K562 (cell line): ENCODE measurements around the gene ASGR1. TPM values are rescaled to one million over a fixed set of nuclear protein-coding genes. Genes with fewer than 3 reads are reported as not detected.

Experiments used
- ATAC-seq: fragments of 200-7000 bp; cut with Tn5 transposase; 3 replicates; pipeline ENCODE4 v1.9.1; 2020; ENCODE audit warnings: moderate library complexity
- BruUV-seq: library from RNA; stranded (reverse); fragments of 400-500 nt; replicated peaks from 2 replicates; lab custom pipeline; 2021; lab: Mats Ljungman, UMichigan
- CTCF ChIA-PET: fragments of 300-600 bp; formaldehyde crosslinking; extraction: SDS; loops from one replicate; lab custom pipeline; 2021; ENCODE audit warnings: low intra/inter-chr PET ratio; lab: Yijun Ruan, JAX
- POLR2A ChIA-PET: fragments of 300-600, 350-650 bp; sonication (Branson Sonifier 250); formaldehyde crosslinking; extraction: SDS; loops from one replicate; lab custom pipeline; 2021; ENCODE audit warnings: antibody characterized with exemption, inconsistent platforms; lab: Yijun Ruan, JAX
- DNase-seq, 4 experiments: peaks; one replicate each; pipeline versions ENCODE4 v3.0.0 to v3.0.0-alpha.2; 2011 to 2018; ENCODE audit warnings: low spot score in 3 of 4, mixed read lengths in 3 of 4; ENCODE audit errors: extremely low read depth in 1 of 4
- FAIRE-seq: peaks from 2 replicates; lab custom pipeline; 2011; peaks lifted over from hg19 to GRCh38; lab: Jason Lieb, UNC
- H2AFZ ChIP-seq: 2 replicates; pipeline ENCODE4 v1.6.0; 2011; ENCODE audit warnings: low read depth, low read length, control low read depth, inconsistent platforms
- H3K27ac ChIP-seq: fragments of 200-600 bp; 3 replicates; pipeline ENCODE4 v1.8.0; 2011; ENCODE audit warnings: low read depth, mild to moderate bottlenecking, control low read depth, inconsistent platforms, low read length, moderate library complexity, mixed read lengths; ENCODE audit errors: extremely low read depth
- H3K27me3 ChIP-seq, 2 experiments: fragments of 300-600 bp in 1 of 2; 2 replicates in 1 of 2; 3 replicates in 1 of 2; pipeline versions ENCODE4 v1.6.0 to v1.8.0; 2011; ENCODE audit warnings: inconsistent platforms in 2 of 2, low read length in 2 of 2, mild to moderate bottlenecking in 1 of 2, mixed read lengths in 1 of 2, moderate library complexity in 1 of 2; ENCODE audit not compliant: control insufficient read depth in 2 of 2, insufficient read depth in 2 of 2
- H3K36me3 ChIP-seq: fragments of 300-600 bp; 3 replicates; pipeline ENCODE4 v1.8.0; 2011; ENCODE audit warnings: mild to moderate bottlenecking, low read length, inconsistent platforms; ENCODE audit not compliant: control insufficient read depth, insufficient read depth
- H3K4me1 ChIP-seq, 2 experiments: fragments of 200-600 bp in 1 of 2; replicated peaks in 1 of 2; 2 replicates in 1 of 2; 3 replicates in 1 of 2; pipeline versions ENCODE4 v1.5.1 to v1.8.0; 2011; ENCODE audit warnings: inconsistent platforms in 2 of 2, low read length in 2 of 2, mild to moderate bottlenecking in 1 of 2, mixed read lengths in 1 of 2, moderate library complexity in 1 of 2; ENCODE audit not compliant: control insufficient read depth in 2 of 2, insufficient read depth in 2 of 2
- H3K4me2 ChIP-seq: 2 replicates; pipeline ENCODE4 v1.6.1; 2011; ENCODE audit warnings: low read length, control low read depth, inconsistent platforms, mixed read lengths; ENCODE audit not compliant: insufficient read depth
- H3K4me3 ChIP-seq: fragments of 200-600 bp; sonication (generic), shearing (Covaris generic); 2 replicates; pipeline ENCODE4 v1.5.1; 2016; ENCODE audit warnings: control low read depth, inconsistent platforms
- H3K79me2 ChIP-seq: fragments of 200-600 bp; 3 replicates; pipeline ENCODE4 v1.8.0; 2011; ENCODE audit warnings: low read length, inconsistent platforms; ENCODE audit not compliant: control insufficient read depth, insufficient read depth
- H3K9ac ChIP-seq, 2 experiments: 2 replicates each; pipeline versions ENCODE4 v1.6.0 to v1.6.1; 2011; ENCODE audit warnings: low read depth in 2 of 2, low read length in 2 of 2, control low read depth in 1 of 2, inconsistent platforms in 1 of 2, mild to moderate bottlenecking in 1 of 2, mixed read lengths in 1 of 2; ENCODE audit not compliant: insufficient read depth in 1 of 2
- H3K9me1 ChIP-seq: one replicate; pipeline ENCODE4 v1.6.0; 2011; ENCODE audit warnings: inconsistent platforms, mild to moderate bottlenecking, low read length, moderate library complexity; ENCODE audit not compliant: control insufficient read depth, insufficient read depth
- H3K9me3 ChIP-seq: replicated peaks from 2 replicates; pipeline ENCODE4 v1.5.1; 2011; ENCODE audit warnings: low read depth, low read length, inconsistent platforms; ENCODE audit not compliant: control insufficient read depth, insufficient read depth
- H4K20me1 ChIP-seq: replicated peaks from 2 replicates; pipeline ENCODE4 v1.6.1; 2011; ENCODE audit warnings: low read length, inconsistent platforms, mixed read lengths; ENCODE audit not compliant: control insufficient read depth, insufficient read depth
- GTF2B ChIP-seq: IDR thresholded peaks from 2 replicates; pipeline ENCODE4 v1.6.1; 2011; ENCODE audit not compliant: insufficient read length; ENCODE audit errors: extremely low read depth
- ILF3 ChIP-seq: fragments of 450-650 bp; IDR thresholded peaks from 2 replicates; pipeline ENCODE4 v1.6.1; 2018; ENCODE audit warnings: antibody characterized with exemption, mild to moderate bottlenecking, moderate library complexity, borderline replicate concordance
- TFE3 ChIP-seq: fragments of 450-650 bp; formaldehyde crosslinking; IDR thresholded peaks from 2 replicates; pipeline ENCODE4 v1.4.0; 2020; ENCODE audit warnings: mild to moderate bottlenecking, mixed read lengths
- YY1 ChIP-seq, 3 experiments: IDR thresholded peaks; 2 replicates each; pipeline ENCODE4 v1.6.1; 2011; ENCODE audit warnings: low read length in 2 of 3, mild to moderate bottlenecking in 2 of 3, moderate library complexity in 2 of 3, borderline replicate concordance in 1 of 3, control low read depth in 1 of 3, low read depth in 1 of 3; ENCODE audit not compliant: insufficient read depth in 3 of 3, insufficient replicate concordance in 2 of 3, control insufficient read depth in 1 of 3, insufficient read length in 1 of 3; ENCODE audit errors: extremely low read depth in 1 of 3
- ZNF12 ChIP-seq: sonication (generic); formaldehyde crosslinking; IDR thresholded peaks from 2 replicates; pipeline ENCODE4 v1.4.0; 2020; ENCODE audit warnings: mild to moderate bottlenecking, missing genetic modification reagents
- ZNF232 ChIP-seq: sonication (generic); formaldehyde crosslinking; IDR thresholded peaks from 2 replicates; pipeline ENCODE4 v1.8.0; 2022; ENCODE audit warnings: mild to moderate bottlenecking, missing genetic modification reagents
- ZNF311 ChIP-seq: fragments of 250-450 bp; sonication (Bioruptor Pico); IDR thresholded peaks from 2 replicates; pipeline ENCODE4 v1.4.0; 2020; ENCODE audit warnings: mild to moderate bottlenecking, moderate library complexity
- ZNF583 ChIP-seq: fragments of 250-450 bp; sonication (Bioruptor Pico); IDR thresholded peaks from 2 replicates; pipeline ENCODE4 v1.4.0; 2020
- whole genome bisulfite sequencing: fragments of 100-300 bp; shearing (Covaris generic); methylation state at CpG from one replicate; pipeline ENCODE4 v1.1.6; 2016; ENCODE audit warnings: low coverage, mixed read lengths; ENCODE audit not compliant: insufficient coverage; ENCODE audit errors: missing lambda C conversion rate; 5-methylcytosine and 5-hydroxymethylcytosine counted together
- in situ Hi-C: fragments of 300-500 bp; cut with MboI; formaldehyde crosslinking; loops from 4 replicates; pipeline ENCODE4 v1.15.0; 2018; ENCODE audit warnings: inconsistent platforms, mixed read lengths
- intact Hi-C: fragments of 100-400 bp; cut with micrococcal nuclease; formaldehyde crosslinking; loops from 2 replicates; pipeline ENCODE4 v1.14.2; 2022
- polyA plus RNA-seq, 8 experiments: library from polyadenylated mRNA; depleted of rRNA in 4 of 8; stranded (reverse) in 5 of 8; unstranded in 3 of 8; fragments of >200 nt; fragmentation: Nextera tagmentation in 2 of 8; fragmentation: Illumina TruSeq in 1 of 8; extraction: Ambion mirVana in 2 of 8; extraction: Trizol in 1 of 8; gene quantifications; 2 replicates each; pipeline versions ENCODE4 v1.2.1 to v1.2.3, GENCODE V29; 2011 to 2014; ENCODE audit warnings: inconsistent platforms in 1 of 8, missing spikeins in 1 of 8
- total RNA-seq, 7 experiments: library from RNA; depleted of rRNA in 6 of 7; stranded (reverse); fragments of >200 nt in 6 of 7; fragmentation: Illumina TruSeq in 2 of 7; extraction: Trizol in 2 of 7; gene quantifications; 2 replicates each; pipeline versions ENCODE4 v1.2.1 to v1.2.3, GENCODE V29; 2011 to 2021; ENCODE audit warnings: low replicate concordance in 1 of 7
- TF ChIP-seq, protein P1 (sequence below): fragments of 200-400 bp; formaldehyde crosslinking; IDR thresholded peaks from 2 replicates; pipeline ENCODE4 v1.6.1; 2017; ENCODE audit warnings: mild to moderate bottlenecking, low read depth, low read length, moderate library complexity
- TF ChIP-seq, protein P2 (sequence below): sonication (generic); formaldehyde crosslinking; IDR thresholded peaks from 2 replicates; pipeline ENCODE4 v1.8.0; 2022; ENCODE audit warnings: mild to moderate bottlenecking, missing genetic modification reagents

Gene ASGR1
- total and polyA plus RNA-seq, 9 of the 15 experiments (the other 6 are each of a cell fraction or from before 2014, with no cell fraction given): 0.11 to 1.0 (median 0.64) TPM; not detected in 2

- TF ChIP-seq, protein P1, sequence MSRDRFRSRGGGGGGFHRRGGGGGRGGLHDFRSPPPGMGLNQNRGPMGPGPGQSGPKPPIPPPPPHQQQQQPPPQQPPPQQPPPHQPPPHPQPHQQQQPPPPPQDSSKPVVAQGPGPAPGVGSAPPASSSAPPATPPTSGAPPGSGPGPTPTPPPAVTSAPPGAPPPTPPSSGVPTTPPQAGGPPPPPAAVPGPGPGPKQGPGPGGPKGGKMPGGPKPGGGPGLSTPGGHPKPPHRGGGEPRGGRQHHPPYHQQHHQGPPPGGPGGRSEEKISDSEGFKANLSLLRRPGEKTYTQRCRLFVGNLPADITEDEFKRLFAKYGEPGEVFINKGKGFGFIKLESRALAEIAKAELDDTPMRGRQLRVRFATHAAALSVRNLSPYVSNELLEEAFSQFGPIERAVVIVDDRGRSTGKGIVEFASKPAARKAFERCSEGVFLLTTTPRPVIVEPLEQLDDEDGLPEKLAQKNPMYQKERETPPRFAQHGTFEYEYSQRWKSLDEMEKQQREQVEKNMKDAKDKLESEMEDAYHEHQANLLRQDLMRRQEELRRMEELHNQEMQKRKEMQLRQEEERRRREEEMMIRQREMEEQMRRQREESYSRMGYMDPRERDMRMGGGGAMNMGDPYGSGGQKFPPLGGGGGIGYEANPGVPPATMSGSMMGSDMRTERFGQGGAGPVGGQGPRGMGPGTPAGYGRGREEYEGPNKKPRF: no peak
- TF ChIP-seq, all 486 proteins: peak for 0
Observed at GRCh38 chr17:7131423-7131791, 47.8 kb downstream of the ASGR1 start (continued).

- no peaks in the 10 kb centered on the region for H3K79me2 ChIP-seq
- H3K27me3 ChIP-seq: peaks cover 0 to 7% of the 10 kb centered on the region in 2 experiments; a peak in 2 of 5 replicates
- WGBS: 12% methylated on average over 6 of the region's 11 CpGs
- H3K9me3 ChIP-seq: no peaks in the 10 kb centered on the region
- intact Hi-C loops (loop anchor here (10.0 kb wide), 1 partner anchor 216 kb away; no protein-coding TSS in a partner anchor), in situ Hi-C loops (loop anchor here (5.0 kb wide), 1 partner anchor 79 kb away; no protein-coding TSS in a partner anchor)
- H3K9ac ChIP-seq: no peak overlapping the region
- no TSS peak for BruUV-seq
- peaks cover 0 to 8% of the 10 kb centered on the region in 2 experiments; a peak in 2 of 5 replicates for H3K4me1 ChIP-seq
- H4K20me1 ChIP-seq: no peaks in the 10 kb centered on the region
- H3K4me2 ChIP-seq: no peak overlapping the region
- no peak overlapping the region for H3K4me3 ChIP-seq
- FAIRE-seq (no peak), ATAC-seq (no peak), DNase-seq (no peak)
- no peaks in the 10 kb centered on the region for H3K9me1 ChIP-seq
- POLR2A ChIA-PET: no interaction called here
- no peak overlapping the region for H2AFZ ChIP-seq
- no peak overlapping the region for H3K27ac ChIP-seq
- CTCF ChIA-PET: no interaction called here
- H3K36me3 ChIP-seq: no peaks in the 10 kb centered on the region
- TF ChIP-seq ZNF12 (CRISPR knock-in tag): no peak
- TF ChIP-seq ZNF232 (CRISPR knock-in tag): no peak
- TF ChIP-seq YY1 (IDR thresholded peaks at IDR 0.05; ENCODE audit: borderline replicate concordance in 1 of 3, control insufficient read depth in 1 of 3, extremely low read depth in 1 of 3, insufficient read depth in 3 of 3, insufficient read length in 1 of 3, insufficient replicate concordance in 2 of 3, low read depth in 1 of 3, low read length in 2 of 3): no peak
- TF ChIP-seq ZNF311 (CRISPR knock-in tag): no peak
- TF ChIP-seq ZNF583 (CRISPR knock-in tag): no peak
- TF ChIP-seq GTF2B: no peak
- TF ChIP-seq ILF3: no peak
- TF ChIP-seq TFE3 (CRISPR knock-in tag): no peak
- TF ChIP-seq, protein P2, sequence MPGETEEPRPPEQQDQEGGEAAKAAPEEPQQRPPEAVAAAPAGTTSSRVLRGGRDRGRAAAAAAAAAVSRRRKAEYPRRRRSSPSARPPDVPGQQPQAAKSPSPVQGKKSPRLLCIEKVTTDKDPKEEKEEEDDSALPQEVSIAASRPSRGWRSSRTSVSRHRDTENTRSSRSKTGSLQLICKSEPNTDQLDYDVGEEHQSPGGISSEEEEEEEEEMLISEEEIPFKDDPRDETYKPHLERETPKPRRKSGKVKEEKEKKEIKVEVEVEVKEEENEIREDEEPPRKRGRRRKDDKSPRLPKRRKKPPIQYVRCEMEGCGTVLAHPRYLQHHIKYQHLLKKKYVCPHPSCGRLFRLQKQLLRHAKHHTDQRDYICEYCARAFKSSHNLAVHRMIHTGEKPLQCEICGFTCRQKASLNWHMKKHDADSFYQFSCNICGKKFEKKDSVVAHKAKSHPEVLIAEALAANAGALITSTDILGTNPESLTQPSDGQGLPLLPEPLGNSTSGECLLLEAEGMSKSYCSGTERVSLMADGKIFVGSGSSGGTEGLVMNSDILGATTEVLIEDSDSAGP: no peak
Observed at GRCh38 chr17:7130621-7131422, 48.3 kb downstream of the ASGR1 start.
